ENCODE results near the gene LIPC.

Gene LIPC

GRCh38 chr15:58501006-58501405, 69.2 kb downstream of the LIPC start:
- TF ChIP-seq POLR2A (IDR thresholded peaks at IDR 0.05; ENCODE audit: extremely low read depth, insufficient read length), result no peak
- TF ChIP-seq MAX (IDR thresholded peaks at IDR 0.05; ENCODE audit: low read depth, low read length), result no peak
- TF ChIP-seq, protein P1, sequence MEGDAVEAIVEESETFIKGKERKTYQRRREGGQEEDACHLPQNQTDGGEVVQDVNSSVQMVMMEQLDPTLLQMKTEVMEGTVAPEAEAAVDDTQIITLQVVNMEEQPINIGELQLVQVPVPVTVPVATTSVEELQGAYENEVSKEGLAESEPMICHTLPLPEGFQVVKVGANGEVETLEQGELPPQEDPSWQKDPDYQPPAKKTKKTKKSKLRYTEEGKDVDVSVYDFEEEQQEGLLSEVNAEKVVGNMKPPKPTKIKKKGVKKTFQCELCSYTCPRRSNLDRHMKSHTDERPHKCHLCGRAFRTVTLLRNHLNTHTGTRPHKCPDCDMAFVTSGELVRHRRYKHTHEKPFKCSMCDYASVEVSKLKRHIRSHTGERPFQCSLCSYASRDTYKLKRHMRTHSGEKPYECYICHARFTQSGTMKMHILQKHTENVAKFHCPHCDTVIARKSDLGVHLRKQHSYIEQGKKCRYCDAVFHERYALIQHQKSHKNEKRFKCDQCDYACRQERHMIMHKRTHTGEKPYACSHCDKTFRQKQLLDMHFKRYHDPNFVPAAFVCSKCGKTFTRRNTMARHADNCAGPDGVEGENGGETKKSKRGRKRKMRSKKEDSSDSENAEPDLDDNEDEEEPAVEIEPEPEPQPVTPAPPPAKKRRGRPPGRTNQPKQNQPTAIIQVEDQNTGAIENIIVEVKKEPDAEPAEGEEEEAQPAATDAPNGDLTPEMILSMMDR (IDR thresholded peaks at IDR 0.05; ENCODE audit: low read depth, low read length), result no peak
- no peak for TF ChIP-seq MYC (IDR thresholded peaks at IDR 0.05; ENCODE audit: low read depth, low read length)
- DNase-seq (ENCODE audit: low read depth), result no peak
- no peak overlapping the region for H3K4me3 ChIP-seq (ENCODE audit: low read depth, low read length)

DNA sequence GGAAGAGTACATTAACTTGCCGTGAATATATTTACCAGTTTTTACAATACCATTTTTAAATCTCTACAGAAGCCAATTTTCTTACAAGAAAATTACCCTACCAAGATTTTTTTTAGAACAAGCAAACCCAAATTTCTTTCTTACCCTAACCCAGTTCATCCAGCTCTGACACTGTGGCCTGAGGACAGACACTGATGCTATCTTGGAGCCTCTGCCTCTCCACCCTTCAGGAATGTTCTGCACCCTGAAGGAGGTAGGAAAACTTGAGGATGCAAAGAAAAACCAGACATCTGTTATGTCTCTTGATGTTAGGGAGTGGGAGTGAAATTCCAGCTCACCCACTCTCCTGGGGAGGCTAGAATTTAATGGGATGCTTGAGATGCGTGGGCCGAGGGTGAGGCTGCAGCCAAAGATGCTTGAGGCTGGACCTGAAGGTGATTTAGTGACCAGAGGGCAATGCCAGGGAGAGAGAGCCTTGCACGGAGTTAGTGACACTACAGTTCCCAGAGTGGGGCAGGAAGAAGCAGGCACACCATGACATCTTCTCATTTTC, 69.9 kb downstream of the LIPC start:
- no peak for DNase-seq (ENCODE audit: low read depth)
- TF ChIP-seq MAX (IDR thresholded peaks at IDR 0.05; ENCODE audit: low read depth, low read length), result no peak
- no peak for TF ChIP-seq POLR2A (IDR thresholded peaks at IDR 0.05; ENCODE audit: extremely low read depth, insufficient read length)
- TF ChIP-seq, protein P1 (IDR thresholded peaks at IDR 0.05; ENCODE audit: low read depth, low read length), result no peak
- TF ChIP-seq MYC (IDR thresholded peaks at IDR 0.05; ENCODE audit: low read depth, low read length), result no peak
- no peak overlapping the region for H3K4me3 ChIP-seq (ENCODE audit: low read depth, low read length)

DNA sequence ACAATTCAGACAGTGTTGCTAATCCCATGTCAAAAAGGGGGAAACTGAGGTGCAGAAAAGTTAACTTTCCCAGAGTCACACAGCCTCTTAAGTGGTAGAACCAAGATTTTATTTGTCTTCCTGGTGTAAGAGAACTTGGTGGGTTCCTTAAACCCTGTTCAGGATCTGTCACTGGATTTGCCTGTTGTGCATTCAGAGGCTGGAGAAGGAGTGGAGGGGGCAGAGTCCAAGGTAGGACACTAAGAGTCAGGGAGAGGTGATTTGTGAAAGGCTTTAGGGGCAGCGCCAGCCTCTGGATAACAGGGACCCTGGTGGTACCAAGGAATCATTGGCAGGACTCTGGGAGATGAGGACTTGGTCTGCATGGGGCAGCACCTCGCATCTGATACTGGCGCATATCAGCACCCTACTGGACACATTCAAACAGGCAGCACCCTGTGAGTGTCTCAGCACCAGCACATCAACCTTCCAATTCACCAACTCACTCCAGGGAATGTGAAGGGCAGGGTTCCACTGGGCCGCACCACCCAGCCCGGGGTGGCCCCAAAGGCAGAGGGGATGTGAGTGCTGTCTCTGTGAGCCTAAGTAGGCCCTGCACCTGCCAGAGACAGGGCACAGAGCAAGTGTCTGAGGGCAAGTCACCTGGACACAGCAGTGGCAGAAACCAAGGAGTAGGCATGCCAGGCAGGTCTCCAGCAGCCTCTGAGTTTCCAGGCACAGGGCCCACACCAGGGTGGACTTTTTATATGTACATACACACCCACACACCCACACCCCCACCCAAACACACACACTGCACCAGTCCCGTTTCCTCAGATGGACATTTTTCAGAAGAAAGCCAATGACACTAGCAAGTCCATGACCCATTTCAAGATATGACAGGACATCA, 71.6 kb downstream of the LIPC start:
- TF ChIP-seq POLR2A (IDR thresholded peaks at IDR 0.05; ENCODE audit: extremely low read depth, insufficient read length) (no peak), MYC (IDR thresholded peaks at IDR 0.05; ENCODE audit: low read depth, low read length) (no peak)
- DNase-seq (ENCODE audit: low read depth), result no peak
- no peak overlapping the region for H3K4me3 ChIP-seq (ENCODE audit: low read depth, low read length)

GRCh38 chr15:58504674-58505234, 73.0 kb downstream of the LIPC start:
- TF ChIP-seq POLR2A (IDR thresholded peaks at IDR 0.05; ENCODE audit: extremely low read depth, insufficient read length) (no peak), MAX (IDR thresholded peaks at IDR 0.05; ENCODE audit: low read depth, low read length) (no peak), MYC (IDR thresholded peaks at IDR 0.05; ENCODE audit: low read depth, low read length) (no peak)
- TF ChIP-seq, protein P1 (IDR thresholded peaks at IDR 0.05; ENCODE audit: low read depth, low read length), result no peak
- DNase-seq (ENCODE audit: low read depth), result no peak
- H3K4me3 ChIP-seq (ENCODE audit: low read depth, low read length), result no peak overlapping the region

DNA sequence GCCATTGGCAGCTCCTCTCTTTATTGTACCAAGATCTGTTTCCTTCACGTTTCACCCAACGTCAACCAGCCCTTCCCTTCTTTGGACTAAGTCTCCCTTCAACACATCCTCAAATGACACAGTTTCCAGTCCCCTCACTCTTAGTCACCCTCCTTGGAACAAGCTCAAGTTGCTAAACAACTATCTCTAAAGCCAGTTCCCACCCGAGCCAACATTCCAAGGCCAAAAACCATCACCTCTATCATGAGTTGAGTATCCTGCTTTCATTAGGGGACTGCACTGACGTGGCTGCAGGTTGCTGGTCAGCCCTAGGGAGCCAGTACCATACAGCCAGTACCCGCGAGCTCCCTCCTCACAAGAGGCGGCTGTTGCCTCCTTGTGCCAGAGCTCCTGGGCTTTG, 73.8 kb downstream of the LIPC start:
- H3K4me3 ChIP-seq (ENCODE audit: low read depth, low read length), result no peak overlapping the region
- TF ChIP-seq POLR2A (IDR thresholded peaks at IDR 0.05; ENCODE audit: extremely low read depth, insufficient read length) (no peak), MAX (IDR thresholded peaks at IDR 0.05; ENCODE audit: low read depth, low read length) (no peak), MYC (IDR thresholded peaks at IDR 0.05; ENCODE audit: low read depth, low read length) (no peak)
- TF ChIP-seq, protein P1 (IDR thresholded peaks at IDR 0.05; ENCODE audit: low read depth, low read length), result no peak

GRCh38 chr15:58506064-58506490, 74.3 kb downstream of the LIPC start:
- H3K4me3 ChIP-seq (ENCODE audit: low read depth, low read length), result no peak overlapping the region
- TF ChIP-seq, protein P1 (IDR thresholded peaks at IDR 0.05; ENCODE audit: low read depth, low read length), result no peak
- TF ChIP-seq MAX (IDR thresholded peaks at IDR 0.05; ENCODE audit: low read depth, low read length), result no peak
- TF ChIP-seq POLR2A (IDR thresholded peaks at IDR 0.05; ENCODE audit: extremely low read depth, insufficient read length), result no peak
- no peak for TF ChIP-seq MYC (IDR thresholded peaks at IDR 0.05; ENCODE audit: low read depth, low read length)

More for the DNA sequence above, 73.8 kb downstream of the LIPC start:
- DNase-seq (ENCODE audit: low read depth), result no peak

More at GRCh38 chr15:58506064-58506490, 74.3 kb downstream of the LIPC start:
- DNase-seq (ENCODE audit: low read depth), result no peak
